GM21786 (cell line): Measurements from ENCODE around the gene HDLBP.
"Not testable (repeated sequence)": the region's sequence is repeated elsewhere in the genome, so short reads cannot be mapped to it uniquely, and the experiment has no call there.

Experiments
- ATAC-seq: cut with Tn5 transposase; IDR thresholded peaks from one replicate; pipeline ENCODE4 v1.9.1; 2021; ENCODE audit not compliant: unreplicated experiment

Gene HDLBP

DNA sequence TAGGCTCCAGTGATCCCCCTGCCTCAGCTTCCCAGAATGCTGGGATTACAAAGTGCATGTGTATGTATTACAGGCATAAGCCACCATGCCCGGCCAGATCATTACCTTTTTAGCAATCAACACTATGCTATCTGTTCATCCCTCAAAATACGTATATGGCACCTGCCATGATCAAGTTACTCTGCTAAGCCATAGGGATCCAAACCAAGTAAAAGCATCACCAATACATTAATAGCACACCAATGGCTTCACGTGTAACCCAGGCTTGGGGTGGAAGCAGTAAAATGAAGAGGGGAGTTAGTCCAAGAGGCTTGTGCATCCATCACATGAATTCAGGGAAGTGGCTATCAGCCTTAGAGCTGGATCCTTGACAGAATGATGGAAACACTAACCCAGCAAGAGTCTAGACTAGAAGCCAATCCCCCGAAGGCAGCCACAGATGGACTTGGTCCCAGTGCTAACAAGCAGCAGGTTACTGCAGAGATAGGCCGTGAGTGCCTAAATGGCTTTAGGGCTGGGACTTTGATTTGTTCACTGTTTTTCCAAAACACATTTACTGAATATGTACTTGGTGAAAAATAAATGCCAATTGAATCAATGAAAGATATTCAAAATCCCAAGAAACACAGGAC, 11.3 kb downstream of the HDLBP start:
- ATAC-seq: no peak

DNA sequence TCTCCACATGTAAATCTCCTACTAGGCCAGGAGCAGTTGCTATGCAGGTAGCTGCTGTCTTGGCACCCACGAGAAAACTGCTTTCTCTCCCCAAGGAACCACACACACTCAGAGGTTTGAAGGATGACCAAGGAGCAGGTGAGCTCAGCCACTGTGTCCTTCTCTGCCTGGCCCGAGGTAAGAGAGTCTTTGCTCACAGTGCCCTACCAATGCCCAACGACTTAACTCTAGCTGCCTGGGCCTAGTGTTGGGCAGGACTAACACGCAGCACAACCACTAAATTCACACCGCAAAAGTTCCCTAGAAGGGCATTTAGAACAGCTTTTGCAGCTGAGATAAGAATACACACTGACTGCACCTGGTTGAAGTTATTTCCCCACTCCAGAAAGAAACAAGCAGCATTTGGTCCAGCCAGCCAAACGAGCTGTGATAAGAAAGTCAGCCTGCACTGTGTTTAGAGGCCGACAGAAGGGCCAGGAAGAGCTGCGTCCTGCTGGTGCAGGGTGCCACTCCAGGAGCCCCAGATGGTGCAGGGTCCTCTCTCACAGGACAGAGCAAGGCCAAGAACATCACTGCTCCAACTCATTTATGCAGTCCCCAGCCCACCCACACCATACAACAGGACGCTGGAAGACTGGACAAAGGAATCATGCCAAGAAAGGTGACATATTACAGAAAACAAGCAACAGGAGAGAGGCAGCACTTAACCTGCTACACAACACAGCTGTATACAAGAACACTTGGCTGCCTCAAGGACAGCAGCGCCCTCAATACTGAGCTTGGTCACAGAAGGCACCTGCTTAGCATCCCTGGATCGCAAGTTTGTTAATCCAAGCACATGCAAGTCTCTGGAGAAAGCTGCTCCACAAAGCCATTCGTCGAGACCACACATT, 12.5 kb downstream of the HDLBP start:
- ATAC-seq: no peak

DNA sequence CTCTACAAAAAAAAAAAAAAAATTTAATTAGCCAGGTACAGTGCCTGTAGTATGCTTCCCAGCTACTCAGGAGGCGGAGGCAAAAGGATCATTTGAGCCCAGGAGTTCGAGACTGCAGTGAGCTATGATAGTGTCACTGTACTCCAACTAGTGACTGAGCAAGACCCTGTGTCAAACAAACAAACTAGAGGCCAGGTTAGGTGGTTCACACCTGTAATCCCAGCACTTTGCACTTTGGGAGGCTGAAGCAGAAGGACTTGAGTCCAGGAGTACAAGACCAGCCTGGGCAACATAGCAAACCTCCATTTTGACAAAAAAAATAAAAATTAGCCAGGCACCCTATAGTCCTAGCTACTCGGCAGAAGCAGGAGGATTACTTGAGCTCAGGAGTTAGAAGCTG, 13.4 kb downstream of the HDLBP start:
- ATAC-seq: no peak

DNA sequence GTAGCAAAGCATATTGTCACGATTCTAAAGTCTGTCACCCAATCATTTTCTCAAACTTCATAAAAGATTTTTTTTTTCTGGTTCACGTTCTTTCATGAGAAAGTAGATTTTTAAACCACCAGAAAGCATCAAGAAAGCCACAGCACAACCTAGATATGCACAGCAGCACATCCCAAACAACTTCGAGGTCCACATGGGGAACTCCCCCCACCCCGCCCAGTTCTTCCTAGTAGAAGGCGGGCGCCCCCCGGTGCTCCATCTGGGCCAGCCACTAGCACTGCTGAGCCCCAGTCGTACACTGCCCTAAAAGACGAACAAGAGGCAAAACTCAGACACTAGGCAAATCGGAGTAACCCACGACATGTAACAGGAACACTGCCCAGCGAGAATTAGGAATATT, 15.5 kb downstream of the HDLBP start:
- ATAC-seq: no peak

- no peak for ATAC-seq
These were observed 16.8 kb downstream of the HDLBP start for GRCh38 chr2:241298673-241299072.

DNA sequence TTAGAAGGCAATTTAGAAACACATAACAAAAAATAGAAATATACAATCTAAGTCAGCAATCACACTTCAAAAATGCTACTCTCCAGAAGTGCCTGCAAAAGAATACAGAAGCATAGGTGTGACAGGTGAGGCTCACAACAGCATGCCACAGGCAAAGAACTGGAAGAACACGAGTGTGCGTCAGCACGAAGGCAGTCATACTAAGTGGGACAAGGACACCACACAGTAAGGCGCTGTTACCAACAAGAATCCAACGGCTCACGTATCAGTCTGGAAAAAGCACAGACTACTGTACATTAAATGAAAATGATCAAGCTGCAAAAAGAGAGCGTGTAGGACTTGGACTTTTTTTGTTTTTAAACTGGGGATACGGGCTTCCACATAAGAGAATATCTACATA, 18.7 kb downstream of the HDLBP start:
- no peak for ATAC-seq

DNA sequence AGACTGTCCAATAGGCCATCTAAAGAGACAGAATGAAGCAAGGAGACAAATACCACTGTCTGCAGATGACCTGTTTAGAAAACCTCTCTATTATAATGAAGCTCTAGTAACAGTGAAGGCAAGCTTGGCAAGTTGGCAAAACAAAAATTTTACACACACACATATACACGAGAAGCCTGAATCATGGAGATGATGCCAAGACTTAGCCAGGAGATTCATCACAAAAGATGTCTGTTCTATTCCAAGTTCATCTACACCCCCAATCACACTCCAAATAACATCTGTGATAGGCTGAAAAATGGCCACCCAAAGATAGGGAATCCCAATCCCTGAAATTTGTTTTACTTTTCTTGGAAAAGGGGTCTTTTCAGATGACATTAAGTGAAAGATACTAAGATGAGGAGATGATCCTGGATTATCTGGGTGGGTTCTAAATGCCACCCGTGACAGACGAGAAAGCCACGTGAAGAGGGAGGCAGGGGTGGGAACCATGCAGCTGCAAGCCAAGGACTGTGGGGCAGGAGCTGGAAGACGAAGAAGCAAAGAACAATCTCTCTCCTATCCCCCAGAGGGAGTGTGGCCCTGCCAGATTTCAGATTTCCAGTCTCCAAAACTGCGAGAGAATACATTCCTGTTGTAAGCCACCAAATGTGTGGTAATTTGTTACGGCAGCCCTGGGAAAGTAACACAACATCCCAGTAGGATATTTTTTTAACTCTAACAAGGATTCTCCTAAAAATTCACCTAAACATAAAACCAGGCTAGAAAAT, 20.0 kb downstream of the HDLBP start:
- ATAC-seq: no peak

GRCh38 chr2:241293378-241293797, 22.1 kb downstream of the HDLBP start:
- ATAC-seq: not testable (repeated sequence)

DNA sequence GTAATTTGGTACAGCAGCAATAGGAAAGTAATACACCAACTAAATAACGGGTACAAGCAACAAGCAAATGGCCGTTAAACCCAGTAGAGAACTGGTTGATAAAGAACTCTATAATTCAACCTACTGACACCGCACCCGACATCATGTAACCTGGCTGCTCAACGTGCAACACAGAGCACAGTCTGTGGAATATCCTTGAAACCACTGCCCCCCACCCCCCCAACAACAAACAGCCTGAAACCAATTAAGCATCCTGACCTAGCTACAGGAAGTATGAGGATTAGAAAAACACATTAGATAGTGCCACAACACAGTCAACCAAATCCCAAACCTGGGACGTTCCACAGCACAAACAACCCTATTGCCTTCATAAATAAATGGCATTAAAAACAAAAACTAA, 23.5 kb downstream of the HDLBP start:
- no peak for ATAC-seq

- ATAC-seq: no peak
These were observed 24.3 kb downstream of the HDLBP start for GRCh38 chr2:241291153-241291552.

DNA sequence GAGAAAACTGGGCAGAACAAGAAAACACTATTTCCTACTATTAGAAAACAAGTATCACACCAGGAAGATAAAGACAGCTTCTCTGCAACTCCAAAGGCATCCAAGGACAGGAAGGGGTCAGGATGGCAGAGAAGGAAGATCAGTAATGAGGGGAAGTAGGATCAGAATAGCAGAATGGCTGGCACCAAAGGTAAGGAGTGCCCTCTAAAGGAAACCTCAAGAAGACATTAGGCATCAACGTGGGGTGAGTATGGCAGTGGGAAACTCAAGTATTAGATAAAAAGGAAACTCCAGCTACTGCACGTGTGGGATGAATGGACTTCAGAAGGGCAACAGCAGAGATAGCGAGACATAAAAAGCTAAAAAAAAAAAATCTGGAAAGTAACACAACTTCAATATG, 25.9 kb downstream of the HDLBP start:
- ATAC-seq: no peak

DNA sequence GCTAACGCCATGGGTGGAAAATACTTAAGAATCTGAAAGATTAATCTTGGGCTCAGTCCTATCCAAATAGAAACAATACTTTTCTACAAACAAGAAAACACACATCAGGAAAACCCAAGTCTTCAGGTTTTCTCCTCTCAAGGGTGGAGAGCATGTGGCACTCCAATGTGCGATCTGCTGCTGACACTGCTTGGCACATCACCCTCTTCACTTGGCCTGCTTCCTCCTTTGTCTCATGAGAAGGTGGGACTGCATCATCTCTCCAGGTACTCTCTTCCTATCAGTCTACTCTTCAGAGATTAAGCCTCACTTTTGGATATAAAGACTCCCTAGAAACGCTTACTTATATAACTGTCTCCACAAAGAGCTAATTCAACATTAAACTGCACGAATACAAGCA, 26.4 kb downstream of the HDLBP start:
- ATAC-seq: no peak

GRCh38 chr2:241288324-241288888, 27.1 kb downstream of the HDLBP start:
- ATAC-seq: no peak

DNA sequence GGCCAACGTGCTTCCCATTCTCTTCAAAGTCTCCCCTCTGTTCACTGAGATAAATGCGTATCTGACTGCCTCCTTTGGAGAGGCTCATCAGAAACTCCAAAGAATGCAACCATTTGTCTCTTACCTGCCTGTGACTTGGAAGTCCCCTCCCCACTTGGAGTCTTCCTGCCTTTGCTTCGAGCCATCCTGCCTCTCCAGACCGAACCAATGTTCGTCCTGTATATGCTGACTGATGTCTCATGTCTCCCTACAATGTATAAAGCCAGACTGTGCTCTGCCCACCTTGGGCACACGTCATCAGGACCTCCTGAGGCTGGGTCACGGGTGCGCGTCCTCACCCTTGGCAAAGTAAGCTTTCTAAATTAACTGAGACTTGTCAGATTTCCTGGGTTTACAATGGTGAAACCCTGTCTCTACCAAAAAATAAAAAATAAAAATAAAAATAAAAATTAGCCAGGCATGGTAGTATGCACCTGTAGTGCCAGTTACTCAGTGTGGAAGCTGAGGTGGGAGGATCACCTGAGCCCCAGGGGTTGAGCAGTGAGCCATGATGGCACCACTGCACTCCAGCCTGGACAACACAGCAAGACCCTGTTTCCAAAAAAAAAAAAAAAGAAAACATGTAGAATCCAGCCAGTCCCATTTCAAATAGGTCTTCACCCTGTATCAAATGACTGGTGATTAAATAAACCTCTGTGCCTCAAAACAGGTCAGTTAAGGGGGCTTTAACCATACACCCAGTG, 29.0 kb downstream of the HDLBP start:
- ATAC-seq: no peak

DNA sequence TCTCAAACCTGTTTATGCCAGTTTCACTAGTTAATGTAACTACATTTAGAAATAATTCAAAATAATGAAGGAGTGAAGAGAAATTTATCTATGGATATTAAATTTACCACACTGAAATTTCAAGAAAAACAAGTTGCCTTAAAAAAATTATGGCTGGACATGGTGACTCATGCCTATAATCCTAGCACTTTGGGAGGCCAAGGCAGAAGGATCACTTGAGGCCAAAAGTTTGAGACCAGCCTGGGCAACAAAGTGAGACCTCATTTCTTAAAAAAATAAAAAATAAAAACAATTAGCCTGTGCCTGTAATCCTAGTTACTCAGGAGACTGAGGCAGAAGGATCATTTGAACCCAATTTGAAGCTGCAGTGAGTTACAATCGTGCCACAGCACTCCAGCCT, 29.9 kb downstream of the HDLBP start:
- no peak for ATAC-seq

DNA sequence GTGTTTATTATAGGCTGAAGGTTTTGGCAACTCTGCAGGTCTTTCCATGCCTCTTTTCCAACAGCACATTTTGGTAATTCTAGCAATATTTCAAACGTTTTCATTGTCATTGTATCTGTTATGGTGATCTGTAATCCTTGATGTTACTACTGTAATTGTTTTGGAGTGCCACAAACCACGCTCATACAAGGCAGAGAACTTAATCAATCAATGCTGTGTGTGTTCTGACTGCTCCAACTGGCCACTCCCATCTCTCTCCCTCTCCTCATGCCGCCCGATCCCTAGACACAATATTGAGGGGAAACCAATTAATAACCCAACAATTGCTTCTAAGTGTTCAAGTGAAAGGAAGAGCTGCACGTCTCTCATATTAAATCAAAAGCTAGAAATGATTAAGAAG, 32.9 kb downstream of the HDLBP start:
- no peak for ATAC-seq

DNA sequence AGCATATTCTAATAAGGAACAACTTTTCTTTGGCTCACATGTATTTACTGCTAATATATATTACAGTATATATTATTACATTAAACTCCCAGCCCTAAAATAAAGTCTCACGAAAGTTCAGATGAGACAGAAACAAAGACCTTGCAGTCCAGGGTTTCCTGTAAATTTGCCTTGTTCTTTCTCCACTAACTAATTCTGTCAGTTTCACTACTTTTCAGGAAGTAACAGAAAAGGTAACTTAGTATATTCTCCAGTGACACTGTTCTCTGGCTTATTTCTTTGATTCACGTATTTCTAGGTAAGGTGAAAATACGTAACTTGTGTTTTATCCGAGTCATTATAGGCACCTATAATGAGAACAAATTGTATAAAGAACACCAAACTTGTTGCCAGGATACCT, 35.2 kb downstream of the HDLBP start:
- no peak for ATAC-seq

- ATAC-seq: no peak
These were observed 35.6 kb downstream of the HDLBP start for GRCh38 chr2:241279828-241280227.

GRCh38 chr2:241279413-241279812, 36.1 kb downstream of the HDLBP start:
- ATAC-seq: no peak

DNA sequence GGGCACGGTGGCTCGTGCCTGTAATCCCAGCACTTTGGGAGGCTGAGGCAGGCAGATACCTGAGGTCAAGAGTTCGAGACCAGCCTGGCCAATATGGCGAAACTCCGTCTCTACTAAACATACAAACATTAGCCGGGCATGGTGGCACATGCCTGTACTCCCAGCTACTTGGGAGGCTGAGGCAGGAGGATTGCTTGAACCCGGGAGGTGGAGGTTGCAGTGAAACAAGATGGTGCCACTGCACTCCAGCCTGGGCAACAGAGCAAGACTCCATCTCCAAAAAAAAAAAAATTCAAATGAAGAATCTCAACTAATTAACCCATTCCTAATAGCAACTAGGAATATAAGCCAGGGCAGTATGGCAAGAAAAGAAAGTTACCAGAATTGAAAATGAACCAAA, 37.2 kb downstream of the HDLBP start:
- ATAC-seq: not testable (repeated sequence)

DNA sequence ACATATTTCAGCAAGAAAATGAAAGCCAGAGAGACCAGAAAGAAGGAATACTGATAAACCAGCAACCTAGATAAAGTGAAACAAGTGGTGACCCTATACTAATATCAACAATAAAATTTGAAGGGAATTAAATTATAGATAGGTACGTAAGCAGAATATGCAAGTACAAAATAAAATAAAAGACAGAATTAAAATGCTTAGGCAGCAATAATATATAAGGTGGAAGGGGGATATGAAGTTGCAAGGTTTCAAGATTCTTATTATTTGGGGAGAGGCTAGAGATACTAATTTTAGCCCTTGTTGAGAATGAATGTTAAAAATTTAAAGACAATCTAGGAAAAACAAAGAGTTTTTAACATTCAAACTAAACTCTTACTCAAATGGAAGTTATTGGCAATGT, 39.6 kb downstream of the HDLBP start:
- ATAC-seq: no peak
